Fibroblast of pulmonary artery (primary cell): ENCODE data around the gene CDK2AP2.

Source experiments
- DNase-seq: peaks from one replicate; pipeline ENCODE4 v3.0.0-alpha.2; 2010; ENCODE audit warnings: low read depth
- H3K4me3 ChIP-seq: replicated peaks from 2 replicates; pipeline ENCODE4 v1.5.1; 2011; ENCODE audit warnings: low read depth, mild to moderate bottlenecking, control low read depth, low read length, moderate library complexity
- CTCF ChIP-seq: IDR thresholded peaks from 2 replicates; pipeline ENCODE4 v1.5.1; 2011; ENCODE audit warnings: mild to moderate bottlenecking, control low read depth, low read length, inconsistent platforms; ENCODE audit errors: missing control alignments

The CDK2AP2 gene

GRCh38 chr11:67502328-67502979 lies 5.5 kb downstream of the CDK2AP2 start:
- H3K4me3 ChIP-seq: no peak overlapping the region
- TF ChIP-seq CTCF: no peak
- no peak for DNase-seq

GRCh38 chr11:67501854-67502253 lies 6.1 kb downstream of the CDK2AP2 start:
- no peak overlapping the region for H3K4me3 ChIP-seq
- TF ChIP-seq CTCF: no peak
- DNase-seq: no peak

GRCh38 chr11:67500831-67501715 lies 6.9 kb downstream of the CDK2AP2 start:
- no peak overlapping the region for H3K4me3 ChIP-seq
- no peak for TF ChIP-seq CTCF
- no peak for DNase-seq

- H3K4me3 ChIP-seq: no peak overlapping the region
- no peak for TF ChIP-seq CTCF
- DNase-seq: no peak
Observed at GRCh38 chr11:67500484-67500821, 7.5 kb downstream of the CDK2AP2 start.

GRCh38 chr11:67499808-67500483 lies 8.0 kb downstream of the CDK2AP2 start:
- no peak for TF ChIP-seq CTCF
- no peak overlapping the region for H3K4me3 ChIP-seq
- DNase-seq: no peak

GRCh38 chr11:67498544-67498972 lies 9.4 kb downstream of the CDK2AP2 start:
- H3K4me3 ChIP-seq: no peak overlapping the region
- DNase-seq: no peak
- TF ChIP-seq CTCF: no peak
